GM13977 (cell line): ENCODE data around the gene IL11.

ENCODE experiments used
- DNase-seq: peaks from one replicate; pipeline ENCODE4 v3.0.0; 2012; ENCODE audit warnings: low spot score
- CTCF ChIP-seq: IDR thresholded peaks from 2 replicates; pipeline ENCODE4 v1.5.1; 2012; ENCODE audit warnings: mild to moderate bottlenecking, control low read depth; ENCODE audit not compliant: insufficient read depth; ENCODE audit errors: extremely low read depth, missing control alignments
- in situ Hi-C: fragments of 300-500 bp; cut with MboI; formaldehyde crosslinking; loops from one replicate; pipeline ENCODE4 v1.12.0; 2022; ENCODE audit warnings: low sequenced_read_pairs, low pct_unique_long_range_greater_than_20kb, mixed read lengths, inconsistent platforms; ENCODE audit not compliant: unreplicated experiment

The IL11 gene

GRCh38 chr19:55369653-55370304 is 484 bp downstream of the IL11 start:
- in situ Hi-C loops = no loop called here
- DNase-seq = peak; percentile 84
- TF ChIP-seq CTCF = no peak

- in situ Hi-C loops = no loop called here
- peak; percentile 64 for DNase-seq
- TF ChIP-seq CTCF = no peak
These were observed 1.3 kb downstream of the IL11 start for GRCh38 chr19:55368701-55369563.

GRCh38 chr19:55368106-55368505 is 2.2 kb downstream of the IL11 start:
- no peak for DNase-seq
- TF ChIP-seq CTCF = no peak
- in situ Hi-C loops = no loop called here

- no peak for DNase-seq
- no peak for TF ChIP-seq CTCF
- in situ Hi-C loops = no loop called here
These were observed 3.5 kb downstream of the IL11 start for GRCh38 chr19:55366790-55367189.

GRCh38 chr19:55365964-55366363 is 4.3 kb downstream of the IL11 start:
- in situ Hi-C loops = no loop called here
- DNase-seq = no peak
- TF ChIP-seq CTCF = no peak

- in situ Hi-C loops = no loop called here
- no peak for TF ChIP-seq CTCF
These were observed 5.0 kb downstream of the IL11 start for GRCh38 chr19:55365245-55365644.

More at GRCh38 chr19:55365245-55365644, 5.0 kb downstream of the IL11 start:
- no peak for DNase-seq
